RWPE2 (cell line): Measurements from ENCODE around the gene MBD3L2.
"Not testable (repeated sequence)": the region's sequence is repeated elsewhere in the genome, so short reads cannot be mapped to it uniquely, and the experiment has no call there.

ENCODE experiments used
- ATAC-seq: fragments of 200-7000 bp; cut with Tn5 transposase; 3 replicates; pipeline ENCODE4 v1.9.1; 2021; ENCODE audit warnings: low read depth
- DNase-seq: peaks from one replicate; pipeline ENCODE4 v3.0.0-alpha.2; 2020; ENCODE audit warnings: low spot score
- H3K27ac ChIP-seq: fragments of 450-650 bp; 2 replicates; pipeline ENCODE4 v1.5.1; 2017; ENCODE audit warnings: mild to moderate bottlenecking; ENCODE audit not compliant: poor library complexity, severe bottlenecking
- H3K27me3 ChIP-seq: fragments of 250-450 bp; sonication (Bioruptor Pico); 2 replicates; pipeline ENCODE4 v1.5.1; 2021; ENCODE audit warnings: mild to moderate bottlenecking, moderate library complexity; ENCODE audit not compliant: insufficient read depth, poor library complexity, severe bottlenecking
- H3K36me3 ChIP-seq: fragments of 250-450 bp; sonication (Bioruptor Pico); 2 replicates; pipeline ENCODE4 v1.5.1; 2020; ENCODE audit warnings: low read depth, mild to moderate bottlenecking, moderate library complexity
- H3K4me1 ChIP-seq: fragments of 250-450 bp; sonication (Bioruptor Pico); 2 replicates; pipeline ENCODE4 v1.5.1; 2021; ENCODE audit warnings: mild to moderate bottlenecking, moderate library complexity; ENCODE audit not compliant: insufficient read depth, poor library complexity, severe bottlenecking
- H3K4me3 ChIP-seq: fragments of 250-450 bp; sonication (Bioruptor Pico); 2 replicates; pipeline ENCODE4 v1.5.1; 2021; ENCODE audit warnings: mild to moderate bottlenecking, moderate library complexity; ENCODE audit not compliant: severe bottlenecking
- H3K9me3 ChIP-seq: fragments of 250-450 bp; sonication (Bioruptor Pico); 2 replicates; pipeline ENCODE4 v1.5.1; 2021; ENCODE audit warnings: mild to moderate bottlenecking, moderate library complexity; ENCODE audit not compliant: severe bottlenecking
- TF ChIP-seq, protein P1 (sequence below): fragments of 450-650 bp; IDR thresholded peaks from one replicate; pipeline ENCODE4 v1.5.1; 2017; ENCODE audit warnings: mild to moderate bottlenecking, moderate library complexity; ENCODE audit not compliant: poor library complexity, severe bottlenecking

MBD3L2 gene

DNA sequence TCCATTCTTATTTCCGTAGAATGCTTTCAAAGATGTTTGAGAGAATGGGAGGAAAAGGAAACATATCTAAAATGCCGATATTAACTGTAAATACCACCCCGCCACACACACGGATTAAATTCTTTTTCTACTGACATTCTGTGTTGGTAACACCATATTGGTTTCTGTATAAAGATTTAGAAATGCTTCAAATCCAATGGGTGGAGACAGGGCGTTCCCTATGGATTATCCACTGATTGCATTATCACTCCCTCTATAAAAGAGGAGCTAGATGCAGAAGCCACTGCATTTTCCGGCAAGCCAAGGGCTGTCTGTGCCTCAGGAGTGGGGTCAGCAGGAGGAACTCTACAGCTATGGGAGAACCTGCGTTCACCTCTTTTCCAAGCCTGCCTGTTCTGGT, at the start of gene MBD3L2:
Gene MBD3L2, plus strand, starts transcription at position 301 of the 400 bp plus-strand sequence. Its CDS starts 53 bp downstream, at position 354.
- H3K36me3 ChIP-seq, H3K27ac ChIP-seq, H3K9me3 ChIP-seq, H3K27me3 ChIP-seq, H3K4me1 ChIP-seq, H3K4me3 ChIP-seq, ATAC-seq, DNase-seq: not testable (repeated sequence)

- no peaks in the 10 kb centered on the region for H3K9me3 ChIP-seq
- TF ChIP-seq, protein P1, sequence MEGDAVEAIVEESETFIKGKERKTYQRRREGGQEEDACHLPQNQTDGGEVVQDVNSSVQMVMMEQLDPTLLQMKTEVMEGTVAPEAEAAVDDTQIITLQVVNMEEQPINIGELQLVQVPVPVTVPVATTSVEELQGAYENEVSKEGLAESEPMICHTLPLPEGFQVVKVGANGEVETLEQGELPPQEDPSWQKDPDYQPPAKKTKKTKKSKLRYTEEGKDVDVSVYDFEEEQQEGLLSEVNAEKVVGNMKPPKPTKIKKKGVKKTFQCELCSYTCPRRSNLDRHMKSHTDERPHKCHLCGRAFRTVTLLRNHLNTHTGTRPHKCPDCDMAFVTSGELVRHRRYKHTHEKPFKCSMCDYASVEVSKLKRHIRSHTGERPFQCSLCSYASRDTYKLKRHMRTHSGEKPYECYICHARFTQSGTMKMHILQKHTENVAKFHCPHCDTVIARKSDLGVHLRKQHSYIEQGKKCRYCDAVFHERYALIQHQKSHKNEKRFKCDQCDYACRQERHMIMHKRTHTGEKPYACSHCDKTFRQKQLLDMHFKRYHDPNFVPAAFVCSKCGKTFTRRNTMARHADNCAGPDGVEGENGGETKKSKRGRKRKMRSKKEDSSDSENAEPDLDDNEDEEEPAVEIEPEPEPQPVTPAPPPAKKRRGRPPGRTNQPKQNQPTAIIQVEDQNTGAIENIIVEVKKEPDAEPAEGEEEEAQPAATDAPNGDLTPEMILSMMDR: no peak
- DNase-seq (no peak), ATAC-seq (no peak)
- no peak overlapping the region for H3K27ac ChIP-seq
- no peaks in the 10 kb centered on the region for H3K4me1 ChIP-seq
- no peaks in the 10 kb centered on the region for H3K36me3 ChIP-seq
- H3K4me3 ChIP-seq: no peak overlapping the region
- peaks cover 2% of the 10 kb centered on the region for H3K27me3 ChIP-seq
Measured at GRCh38 chr19:6999933-7000332, 49.2 kb upstream of the MBD3L2 start.

GRCh38 chr19:7000333-7000732, 48.8 kb upstream of the MBD3L2 start:
- no peaks in the 10 kb centered on the region for H3K9me3 ChIP-seq
- TF ChIP-seq, protein P1: no peak

DNA sequence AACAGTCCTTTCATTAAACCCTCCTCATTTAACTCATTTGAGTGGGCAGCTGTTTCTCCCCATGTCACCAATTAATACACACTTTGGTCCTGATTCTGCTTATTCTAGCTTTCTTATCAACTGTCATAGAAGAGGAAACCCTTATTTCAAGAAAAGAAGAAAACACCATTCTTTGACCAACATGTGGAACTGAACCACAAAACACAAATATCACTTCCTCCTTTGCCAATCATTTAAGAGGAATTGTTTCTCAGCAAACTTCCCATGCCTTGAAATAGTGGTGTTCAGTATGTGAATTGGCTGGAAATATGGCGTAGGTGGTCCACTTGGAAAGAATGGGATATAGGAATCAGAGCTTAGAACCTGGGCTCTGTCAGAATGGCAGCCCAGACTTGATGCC, 48.3 kb upstream of the MBD3L2 start:
- Histone ChIP-seq H3K27me3 (peaks cover 2% of the 10 kb centered on the region), H3K27ac (no peak overlapping the region), H3K4me1 (no peaks in the 10 kb centered on the region), H3K36me3 (no peaks in the 10 kb centered on the region), H3K4me3 (no peak overlapping the region), H3K9me3 (no peaks in the 10 kb centered on the region)
- no peak for ATAC-seq
- DNase-seq: no peak
- TF ChIP-seq, protein P1: no peak

More at GRCh38 chr19:7000333-7000732, 48.8 kb upstream of the MBD3L2 start:
- Histone ChIP-seq H3K27ac (no peak overlapping the region), H3K4me1 (no peaks in the 10 kb centered on the region), H3K4me3 (no peak overlapping the region), H3K36me3 (no peaks in the 10 kb centered on the region), H3K27me3 (peaks cover 2% of the 10 kb centered on the region)
- no peak for DNase-seq
- ATAC-seq: no peak

GRCh38 chr19:7004313-7004931, 44.7 kb upstream of the MBD3L2 start:
- Histone ChIP-seq H3K27me3 (peaks cover 2% of the 10 kb centered on the region), H3K36me3 (no peaks in the 10 kb centered on the region), H3K27ac (no peak overlapping the region), H3K4me1 (no peaks in the 10 kb centered on the region), H3K9me3 (no peaks in the 10 kb centered on the region), H3K4me3 (no peak overlapping the region)
- TF ChIP-seq, protein P1: peak; percentile 67
- no peak for DNase-seq
- no peak for ATAC-seq
